GM18870 (cell line): ENCODE data around the gene FAM200B.

Source experiments
- ATAC-seq: cut with Tn5 transposase; IDR thresholded peaks from one replicate; pipeline ENCODE4 v1.9.1; 2021; ENCODE audit warnings: moderate library complexity; ENCODE audit not compliant: unreplicated experiment

FAM200B gene

DNA sequence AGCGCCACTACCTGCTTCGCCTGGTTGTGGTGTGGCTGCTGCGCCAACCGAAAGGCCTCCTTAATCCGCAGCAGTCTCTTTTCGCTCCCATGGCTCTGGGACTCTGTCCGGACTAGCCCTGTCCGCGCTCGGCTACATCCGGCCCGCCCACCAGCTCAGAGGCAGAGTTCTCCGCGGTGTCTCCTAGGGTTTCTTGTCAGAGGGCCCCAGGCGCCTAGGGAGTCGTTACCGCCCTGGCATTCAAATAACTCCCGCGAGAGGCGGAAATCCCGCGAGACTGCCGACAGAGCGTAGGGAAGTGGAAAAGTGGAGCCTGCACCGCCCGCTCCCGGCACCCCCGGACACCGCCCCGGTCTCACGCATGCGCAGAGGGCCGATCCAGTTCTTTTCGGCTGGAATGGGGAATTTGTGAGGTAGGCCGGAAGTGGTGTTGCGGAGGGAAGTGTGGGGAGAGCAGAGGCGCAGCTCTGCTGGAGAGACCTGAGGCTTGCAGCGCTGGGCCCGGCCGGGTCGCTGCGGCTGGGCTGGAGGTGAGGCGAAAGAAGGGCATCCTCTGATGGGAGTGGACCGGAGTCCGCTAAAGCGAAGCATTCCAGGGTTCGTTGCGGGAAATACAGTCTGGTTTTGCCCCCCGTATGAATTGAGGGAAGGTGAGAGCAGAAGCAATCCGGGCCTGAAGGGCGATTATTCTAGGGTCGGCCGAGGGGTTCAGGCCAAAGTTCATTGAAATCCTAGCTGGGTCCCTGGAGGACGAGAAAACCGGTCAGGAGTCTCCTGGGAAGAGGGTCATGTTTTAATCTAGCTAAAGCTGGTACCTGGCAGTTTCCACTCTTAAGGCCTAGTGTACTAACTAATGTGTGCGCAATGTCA lies at the start of gene FAM200B:
Gene FAM200B, plus strand, starts transcription at position 456 of the 870 bp plus-strand sequence. CDS start 5,151 bp downstream, outside the sequence.
- peak; percentile 82 for ATAC-seq

DNA sequence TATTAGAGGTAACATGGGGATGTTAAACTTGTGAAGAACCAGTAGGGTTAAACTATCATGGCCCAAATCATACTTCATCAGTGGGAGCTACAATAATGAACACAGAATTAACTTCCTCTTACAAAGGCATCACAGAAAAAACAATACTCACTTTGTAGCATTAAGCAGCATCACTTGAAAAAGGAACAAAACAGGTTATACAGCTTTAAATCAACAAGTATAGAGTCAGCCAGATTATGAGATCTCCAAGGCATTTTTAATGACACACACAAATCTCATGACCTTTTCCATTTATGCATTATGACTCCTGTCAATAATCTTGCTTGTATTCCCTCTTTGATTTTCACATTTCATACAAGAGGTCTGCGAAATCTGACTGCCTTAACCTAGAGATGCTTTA lies 44.8 kb upstream of the FAM200B start:
- no peak for ATAC-seq

DNA sequence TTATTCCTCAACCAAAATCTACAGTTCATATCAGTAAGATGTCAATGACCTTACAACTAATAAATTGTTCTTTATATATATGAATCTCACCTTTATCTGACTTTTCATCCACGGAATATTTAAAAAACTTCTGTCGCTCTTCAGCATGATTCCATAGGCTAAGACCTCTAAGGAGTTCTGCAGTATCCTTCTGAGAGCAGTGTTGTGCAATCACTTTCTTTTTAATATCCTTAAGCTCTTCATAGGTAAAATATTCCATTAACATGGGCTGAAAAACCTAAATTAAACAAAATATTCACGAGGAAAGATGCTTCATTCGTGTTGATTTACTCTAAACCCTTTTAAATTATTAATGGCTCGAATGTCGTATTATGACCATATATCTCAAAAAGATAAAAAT lies 43.2 kb upstream of the FAM200B start:
- no peak for ATAC-seq

DNA sequence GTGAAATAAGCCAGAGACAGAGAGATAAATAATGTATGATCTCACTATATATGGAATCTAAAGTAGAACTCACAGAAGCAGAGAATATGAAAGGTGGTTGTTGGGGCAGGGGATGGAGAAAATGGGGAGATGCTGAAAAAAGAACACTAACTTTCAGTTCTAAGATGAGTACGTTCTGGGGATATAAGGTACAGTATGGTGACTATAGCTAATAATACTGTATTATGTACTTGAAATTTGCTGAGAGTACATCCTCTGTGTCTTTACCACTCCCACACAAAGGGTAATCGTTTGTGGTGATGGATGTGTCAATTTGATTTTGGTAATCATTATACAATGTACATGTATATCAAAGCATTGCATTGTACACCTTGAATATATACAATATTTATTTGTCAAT lies 33.0 kb upstream of the FAM200B start:
- peak; percentile 55 for ATAC-seq

DNA sequence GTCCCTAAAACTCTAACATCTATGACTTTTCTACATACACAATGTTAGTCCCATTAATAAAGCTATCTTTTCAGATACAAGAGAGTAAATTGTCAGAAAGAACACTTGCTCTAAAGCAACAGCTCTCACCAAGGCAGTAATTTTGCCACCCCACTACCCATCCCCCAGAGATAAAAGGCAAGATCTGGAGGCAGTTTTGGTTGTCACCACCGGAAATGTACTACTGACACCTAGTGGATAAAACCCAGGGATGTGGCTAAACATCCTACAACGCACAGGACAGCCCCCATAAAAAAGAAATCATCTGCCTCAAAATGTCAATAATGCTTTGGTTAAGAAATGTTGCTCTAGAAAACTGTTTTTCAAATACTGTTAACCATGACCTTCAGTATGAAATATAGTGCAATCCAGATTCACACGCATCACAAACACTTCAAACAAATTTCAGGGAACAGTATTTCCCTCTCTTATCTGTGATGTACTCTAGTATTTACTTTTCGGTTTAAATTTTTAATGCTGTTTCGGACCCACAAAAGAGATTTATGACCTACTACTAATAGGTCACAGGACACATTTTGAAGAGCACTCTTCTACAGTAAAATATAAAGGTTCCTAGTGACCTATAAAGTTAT lies 31.6 kb upstream of the FAM200B start:
- ATAC-seq: peak; percentile 57

DNA sequence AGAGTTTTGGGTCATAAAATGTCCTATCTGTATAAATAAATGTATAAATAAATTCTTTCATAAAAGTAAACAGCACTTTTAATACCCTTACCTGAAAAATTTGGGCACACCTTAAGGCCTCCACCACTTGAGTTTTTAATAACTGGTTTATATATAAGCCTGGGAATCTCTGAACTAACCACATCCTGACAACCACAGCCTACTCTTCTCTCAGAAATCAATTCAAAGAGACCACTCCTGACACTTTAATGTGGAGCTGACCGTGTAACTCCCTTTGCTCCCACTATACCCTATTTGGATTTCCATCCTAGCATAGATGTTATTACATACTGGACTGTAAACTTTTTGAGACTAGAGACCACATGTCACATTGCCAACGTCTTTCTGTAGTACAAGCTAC lies 30.0 kb upstream of the FAM200B start:
- no peak for ATAC-seq

DNA sequence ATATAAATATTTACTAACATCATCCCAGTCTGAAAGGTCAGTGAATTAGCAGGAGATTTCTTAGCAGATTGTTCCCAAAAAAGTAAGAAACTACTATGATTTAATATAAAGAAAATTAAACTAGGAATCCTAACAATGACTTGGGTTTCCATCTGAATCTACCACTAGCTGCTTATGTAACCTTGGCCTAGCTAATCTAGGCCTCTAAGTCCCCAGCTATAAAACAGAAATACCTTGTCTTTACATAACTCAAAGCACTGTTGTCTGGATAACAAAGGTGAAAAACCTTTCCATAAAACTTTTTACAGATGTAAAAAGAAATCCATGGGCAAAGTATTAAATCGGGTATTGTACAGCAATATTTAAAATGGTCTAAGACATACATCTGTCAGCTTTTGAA lies 29.4 kb upstream of the FAM200B start:
- no peak for ATAC-seq

DNA sequence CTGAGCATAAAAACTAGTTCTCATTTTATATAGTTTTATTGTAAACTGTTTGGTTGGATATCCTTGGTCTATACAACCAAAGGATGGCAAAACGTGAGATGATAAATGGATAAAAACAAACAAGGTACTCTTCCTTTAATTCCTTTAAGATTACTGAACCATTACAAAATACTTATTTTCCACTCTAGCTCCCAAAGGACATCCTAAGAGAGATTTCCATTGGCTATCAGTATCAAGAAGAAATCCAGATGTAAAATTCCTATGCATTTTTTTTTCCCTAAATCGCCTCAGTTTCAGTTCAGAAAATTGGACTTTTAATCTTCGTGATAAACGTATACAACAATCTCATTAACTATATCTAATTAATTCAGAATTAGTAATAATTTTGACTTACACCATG lies 28.8 kb upstream of the FAM200B start:
- ATAC-seq: no peak

DNA sequence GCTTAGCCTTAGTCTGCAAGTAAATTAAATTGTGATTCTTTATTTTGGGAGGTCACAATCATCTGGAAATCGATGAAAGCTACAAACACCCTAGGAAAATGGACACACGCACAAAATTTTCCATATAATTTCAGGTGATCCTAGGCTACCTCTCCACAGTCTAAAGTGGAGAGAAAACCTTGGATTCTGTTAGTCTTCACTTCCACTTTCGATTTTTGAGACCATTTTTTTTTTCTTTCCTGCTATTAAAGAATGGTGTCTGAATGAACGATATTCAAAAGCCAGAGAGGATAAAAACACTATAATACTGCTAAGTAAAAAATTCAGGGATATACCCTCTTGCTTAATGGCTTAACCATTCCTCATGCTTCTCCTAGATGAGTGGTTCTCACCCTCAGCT lies 28.2 kb upstream of the FAM200B start:
- no peak for ATAC-seq

DNA sequence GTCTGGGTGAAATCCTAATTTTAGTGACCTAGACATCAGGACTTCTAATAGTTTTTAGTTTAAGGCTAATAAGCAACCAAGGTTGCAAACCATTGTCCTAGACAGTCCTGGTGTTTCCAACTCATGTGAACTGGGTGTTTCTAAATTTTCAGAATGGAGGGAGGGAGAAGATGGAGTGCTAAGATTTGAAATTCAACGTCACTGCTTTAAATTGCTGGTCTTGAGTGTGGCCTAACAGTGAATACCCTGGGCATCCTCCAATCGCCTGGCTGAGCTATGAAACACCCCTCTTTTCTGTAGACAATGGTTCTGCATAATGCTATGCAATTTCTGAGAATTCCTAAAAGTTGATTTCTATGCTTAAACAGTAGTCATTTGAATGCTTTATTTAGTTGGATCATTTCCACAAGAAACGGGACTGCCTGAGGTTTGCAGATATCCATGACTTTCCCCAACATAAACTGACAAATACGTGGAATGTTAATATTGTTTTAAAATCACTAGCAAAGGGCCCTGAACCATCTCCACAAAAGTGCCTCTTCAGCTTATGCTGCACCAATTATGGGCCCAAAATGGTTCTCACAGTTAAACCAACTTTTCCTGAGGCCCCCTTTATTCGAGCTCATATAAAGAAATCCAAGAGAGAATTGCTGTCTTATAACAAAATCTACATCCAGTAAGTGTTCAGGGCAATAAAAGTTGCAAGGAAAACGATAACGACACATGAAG lies 27.6 kb upstream of the FAM200B start:
- ATAC-seq: peak; percentile 29

DNA sequence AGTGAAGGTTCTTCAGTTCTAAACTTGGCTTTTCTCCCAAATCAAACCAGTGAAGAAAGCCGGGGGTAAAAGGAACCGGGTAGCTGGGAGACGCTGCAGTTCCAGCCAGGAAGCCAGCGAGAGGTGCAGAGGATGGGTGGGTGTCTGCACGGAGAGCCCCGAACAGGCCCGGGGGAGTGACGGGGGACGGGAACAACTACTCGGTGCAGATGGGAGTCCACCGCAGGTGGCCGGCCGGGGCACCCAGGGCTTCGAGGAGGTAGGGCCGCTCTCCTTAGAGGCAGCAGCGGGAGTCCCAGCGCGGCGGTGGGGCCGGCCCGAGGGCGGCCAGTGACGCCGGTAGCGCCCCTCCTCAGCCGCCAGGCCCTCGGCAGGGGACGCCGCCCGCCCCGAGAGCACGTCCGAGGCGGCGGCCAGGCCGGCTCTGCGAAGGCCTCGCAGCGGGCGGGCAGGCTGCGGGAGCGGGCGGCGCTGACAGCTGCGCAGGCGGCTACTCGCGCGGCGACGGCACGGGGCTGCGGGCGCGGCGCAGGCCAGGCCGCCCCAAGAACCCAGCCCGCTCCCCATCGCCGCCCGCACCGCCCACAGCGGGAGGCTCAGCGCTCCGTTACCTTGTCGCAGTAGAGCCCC lies 26.9 kb upstream of the FAM200B start:
- ATAC-seq: peak; percentile 33

DNA sequence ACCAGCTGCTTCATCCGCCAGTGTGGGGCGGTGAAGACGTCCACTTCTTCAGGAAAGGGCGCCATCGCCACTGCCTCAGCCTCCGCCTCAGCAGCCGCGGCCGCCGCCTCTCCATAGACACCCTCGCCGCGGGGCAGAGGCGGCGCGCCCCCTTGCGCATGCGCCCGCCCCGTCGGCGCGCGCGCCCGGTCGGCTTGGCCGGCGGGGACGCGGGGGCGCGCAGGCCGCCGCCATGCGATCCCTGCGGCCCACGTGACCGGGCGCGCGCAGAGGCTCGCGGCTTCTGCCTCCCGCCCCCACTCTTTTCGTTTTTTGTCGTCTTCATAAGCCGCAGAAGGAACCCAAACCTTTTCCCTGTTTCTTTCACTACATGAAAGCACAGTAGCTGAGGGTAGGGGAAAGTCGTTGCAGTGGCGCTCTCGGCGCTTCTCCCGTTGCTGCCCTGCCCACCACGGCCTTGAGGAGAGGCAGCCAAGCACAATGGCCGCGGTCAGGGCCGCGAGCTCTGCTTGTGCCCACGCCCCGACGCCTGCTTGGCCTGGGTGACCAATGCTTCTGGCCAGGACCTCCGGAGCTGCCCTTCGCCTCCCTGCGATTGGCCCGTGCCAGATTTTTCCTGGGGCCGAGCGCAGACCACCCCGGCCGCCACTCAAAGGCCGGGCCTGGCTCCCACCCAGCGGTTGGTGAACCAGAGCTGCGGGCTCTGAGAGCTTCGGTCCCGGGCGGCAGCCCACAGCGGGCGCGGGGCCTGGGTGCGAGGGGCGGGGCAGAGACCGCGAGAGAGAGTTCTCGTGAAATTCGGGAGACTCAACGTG lies 26.2 kb upstream of the FAM200B start, which contains the start of gene FBXL5:
Gene FBXL5, minus strand, starts transcription at position 135 of the 815 bp plus-strand sequence. Its CDS starts 70 bp downstream, at position 65.
- ATAC-seq: peak; percentile 39

DNA sequence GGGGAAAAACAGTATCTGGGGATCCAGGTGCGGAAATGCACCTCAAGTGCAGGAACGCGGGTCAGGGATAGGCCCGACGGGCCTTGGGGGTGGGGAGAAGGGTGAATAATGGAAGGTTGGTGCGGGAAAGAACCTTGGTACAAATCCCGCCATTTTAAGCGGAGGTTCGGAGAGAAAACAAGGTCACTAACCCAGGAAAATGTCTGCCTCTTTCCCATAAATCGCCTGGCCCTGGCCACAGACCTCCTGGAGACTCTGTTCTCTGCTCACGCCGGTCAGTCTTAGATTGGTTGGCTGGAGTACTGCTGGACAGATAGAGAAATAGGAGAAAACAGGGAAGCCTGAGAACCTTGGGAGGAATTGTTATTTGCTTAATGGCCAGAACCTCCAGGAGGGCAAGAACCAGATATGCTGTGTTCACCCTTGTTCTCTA lies 25.6 kb upstream of the FAM200B start:
- no peak for ATAC-seq

DNA sequence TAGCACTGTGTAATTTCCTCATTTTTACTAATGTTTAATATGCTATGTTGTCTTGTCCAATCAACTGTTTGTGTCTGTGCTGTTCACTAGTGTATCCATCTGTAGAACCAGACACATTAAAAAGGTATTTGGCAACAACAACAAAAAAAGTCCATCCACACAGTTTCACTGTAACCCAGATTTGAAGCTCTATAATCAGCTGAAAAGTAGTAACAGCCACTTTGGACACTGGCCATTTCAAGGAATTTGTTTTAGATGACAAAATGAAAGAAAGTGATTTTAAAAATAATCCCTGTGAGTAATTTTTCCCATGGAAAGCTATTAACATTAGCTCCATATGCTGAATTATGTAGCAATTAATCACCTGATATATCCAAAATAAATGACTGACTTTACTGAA lies 24.3 kb upstream of the FAM200B start:
- ATAC-seq: no peak

DNA sequence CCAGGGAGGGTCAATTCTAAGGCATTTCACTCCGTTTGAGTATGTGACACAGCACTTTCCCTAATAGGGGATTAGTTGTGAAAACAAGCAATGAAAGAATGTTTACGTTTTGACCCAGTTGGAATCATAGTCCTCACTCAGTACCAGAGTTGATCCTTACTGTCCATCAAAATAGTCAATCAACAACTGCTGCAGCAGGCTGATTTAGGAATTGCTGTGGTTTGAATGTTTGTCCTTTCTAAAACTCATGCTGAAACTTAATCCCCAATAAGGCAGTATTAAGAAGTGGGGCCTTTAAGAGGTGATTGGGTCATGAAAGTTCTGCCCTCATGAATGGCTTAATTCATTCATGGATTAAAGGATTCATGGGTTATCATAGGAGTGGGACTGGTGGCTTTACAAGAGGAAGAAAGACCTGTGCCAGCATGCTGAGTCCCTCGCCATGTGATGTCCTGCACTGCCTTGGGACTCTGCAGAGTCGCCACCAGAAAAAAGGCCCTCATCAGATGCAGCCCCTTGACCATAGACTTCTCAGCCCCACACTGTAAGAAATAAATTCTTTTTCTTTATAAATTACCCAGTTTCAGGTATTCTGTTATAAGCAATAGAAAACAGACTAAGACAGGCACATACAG lies 23.4 kb upstream of the FAM200B start:
- no peak for ATAC-seq

DNA sequence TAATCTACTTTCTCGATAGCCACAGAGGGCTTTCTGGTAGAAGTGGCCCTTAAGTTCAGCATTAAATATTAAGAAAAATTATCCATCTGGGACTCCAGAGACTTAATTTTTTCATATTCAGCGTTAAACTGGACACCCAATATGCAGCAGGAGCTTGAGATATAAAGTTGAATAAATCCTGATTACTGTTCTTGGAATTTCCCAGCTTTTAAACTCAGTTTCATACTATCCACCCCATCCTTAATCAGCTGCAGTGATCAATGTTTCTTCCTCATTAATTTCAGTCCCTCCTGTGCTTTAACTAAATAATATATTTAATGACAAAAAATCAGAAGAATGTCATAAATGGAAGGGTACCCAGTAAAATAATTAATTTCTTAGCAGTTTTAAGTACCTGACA lies 22.8 kb upstream of the FAM200B start:
- ATAC-seq: no peak

DNA sequence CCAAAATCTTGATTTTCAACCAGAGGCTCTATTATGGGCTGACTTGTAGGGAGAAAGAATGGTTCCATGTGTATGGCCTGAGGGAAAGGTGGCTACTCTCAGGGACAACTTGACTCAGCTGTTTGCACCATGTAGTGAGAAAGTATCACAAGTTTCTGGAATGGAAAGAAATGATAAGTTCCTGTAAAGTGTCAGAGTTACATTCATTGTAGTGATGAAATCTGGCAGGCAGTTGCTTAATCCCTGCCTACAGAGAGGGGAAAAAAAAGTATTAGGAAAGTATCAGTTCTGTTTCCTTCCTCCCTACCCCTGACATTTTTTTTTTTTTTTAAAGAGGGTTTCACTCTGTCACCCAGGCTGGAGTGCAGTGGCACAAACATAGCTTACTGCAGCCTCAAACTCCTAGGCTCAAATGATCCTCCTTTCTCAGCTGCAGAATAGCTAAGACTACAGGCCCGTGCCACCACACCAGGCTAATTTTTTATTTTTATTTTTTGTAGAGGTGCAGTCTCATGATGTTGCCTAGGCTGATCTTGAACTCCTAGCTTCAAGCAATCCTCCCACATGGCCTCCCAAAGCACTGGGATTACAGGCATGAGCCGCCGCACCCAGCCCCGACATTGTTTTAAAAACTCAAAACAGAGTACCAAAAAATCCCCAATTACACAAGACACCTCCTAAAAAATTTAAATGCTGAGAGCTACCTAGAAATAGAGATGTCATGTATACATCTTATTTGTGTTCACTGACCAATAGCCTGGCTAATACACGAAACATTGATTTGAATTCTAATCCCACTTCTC lies 21.7 kb upstream of the FAM200B start:
- no peak for ATAC-seq

DNA sequence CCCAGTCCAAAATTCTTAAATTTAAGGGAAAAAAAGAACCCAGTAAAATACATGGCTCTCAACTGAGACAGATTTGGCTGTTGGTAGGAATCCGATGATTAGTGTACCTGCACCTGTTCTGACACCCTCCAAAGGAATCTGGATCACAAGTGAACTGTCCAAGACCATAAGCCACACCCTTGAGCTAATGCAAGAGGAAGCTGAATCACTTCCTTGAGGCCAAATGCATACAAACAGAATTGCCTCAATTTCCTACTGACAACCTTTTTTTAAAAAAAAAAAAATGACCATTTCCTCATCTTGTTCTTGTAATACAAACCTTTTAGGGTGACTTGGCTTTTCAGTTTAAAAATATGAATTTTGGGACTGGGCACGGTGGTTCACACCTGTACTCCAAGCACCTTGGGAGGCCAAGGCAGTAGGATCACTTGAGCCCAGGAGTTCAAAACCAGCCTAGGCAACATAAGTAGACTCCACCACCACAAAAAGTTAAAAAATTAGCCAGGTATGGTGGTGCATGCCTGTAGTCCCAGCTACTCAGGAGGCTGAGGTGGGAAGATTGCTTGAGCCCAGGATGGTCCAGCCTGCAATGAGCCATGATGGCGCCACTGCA lies 15.8 kb upstream of the FAM200B start:
- ATAC-seq: no peak

DNA sequence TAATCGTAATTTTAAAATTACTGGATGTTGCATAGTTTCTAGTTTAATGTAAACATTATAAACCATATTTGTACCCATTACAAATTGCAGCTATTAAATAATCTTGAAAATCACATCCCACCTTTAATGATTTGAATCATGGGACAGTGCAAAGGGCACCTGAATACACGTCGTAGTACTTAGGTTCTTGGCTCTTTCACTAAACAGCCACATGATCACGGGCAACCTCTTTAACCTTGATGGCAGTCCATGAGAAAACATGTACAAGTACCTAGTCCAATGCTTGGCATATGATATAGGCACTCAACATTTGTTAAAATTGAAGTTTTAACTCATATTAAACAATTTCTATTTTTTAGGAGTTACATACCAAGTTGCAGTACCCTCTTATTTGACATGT lies 14.6 kb upstream of the FAM200B start:
- no peak for ATAC-seq
